ENCODE results near the gene GPATCH8.
"Not testable (repeated sequence)": the region's sequence is repeated elsewhere in the genome, so short reads cannot be mapped to it uniquely, and the experiment has no call there.

- TF ChIP-seq CTCF, EZH2phosphoT487 (IDR thresholded peaks at IDR 0.05): not testable (repeated sequence)
Observed at GRCh38 chr17:44369414-44370023, 133.7 kb downstream of the GPATCH8 start.

Data from neural progenitor cell (in vitro differentiated cells).